ENCODE measurements around the gene PDZD7. TPM values are rescaled to one million over a fixed set of nuclear protein-coding genes. Genes with fewer than 3 reads are reported as not detected.

Gene PDZD7
- total and polyA plus RNA-seq, 8 donors: 0.20 to 2.4 (median 0.76) TPM; not detected in 4

DNA sequence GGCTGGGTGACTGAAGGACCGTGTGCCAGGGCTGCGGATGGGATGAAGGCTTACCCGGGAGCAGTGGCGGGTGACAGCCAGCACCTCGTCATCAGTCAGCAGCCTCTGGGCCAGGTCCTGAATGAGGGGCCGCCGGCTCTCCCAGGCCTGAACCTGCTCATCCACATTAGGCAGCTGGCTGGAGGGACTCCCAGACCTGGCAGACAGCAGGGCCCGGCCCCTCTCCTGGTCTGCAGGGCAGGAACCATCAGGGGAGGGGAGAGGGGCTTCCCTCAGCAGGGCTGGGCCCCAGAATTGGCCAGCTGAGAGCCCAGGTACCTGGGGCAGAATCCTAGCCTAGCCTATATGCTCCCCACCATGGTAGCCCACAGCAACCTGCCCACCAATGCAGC lies 15.4 kb downstream of the PDZD7 start:
- intact Hi-C loops (cut with DNase I; ENCODE audit: low total_unique reads): loop anchor here (2.0 kb wide), 1 partner anchor 21 kb away; no protein-coding TSS in a partner anchor
- H3K9me3 ChIP-seq: no peaks in the 10 kb centered on the region
- H3K4me3 ChIP-seq: no peak overlapping the region
- 82 to 100% (median 91%) methylated on average over 1 to 8 of the region's 8 CpGs for WGBS, 5 donors
- H3K4me1 ChIP-seq: peaks cover 25 to 51% (median 39%) of the 10 kb centered on the region in 4 donors
- TF ChIP-seq POLR2AphosphoS5 (IDR thresholded peaks at IDR 0.05) (no peak), POLR2A (IDR thresholded peaks at IDR 0.05) (no peak), EP300 (IDR thresholded peaks at IDR 0.05) (no peak), CTCF (IDR thresholded peaks at IDR 0.05) (no peak)
- peaks cover 0 to 44% (median 0%) of the 10 kb centered on the region in 3 donors for H3K27me3 ChIP-seq
- no peak for DNase-seq
- H3K36me3 ChIP-seq: no peaks in the 10 kb centered on the region
- H3K27ac ChIP-seq: no peak overlapping the region

DNA sequence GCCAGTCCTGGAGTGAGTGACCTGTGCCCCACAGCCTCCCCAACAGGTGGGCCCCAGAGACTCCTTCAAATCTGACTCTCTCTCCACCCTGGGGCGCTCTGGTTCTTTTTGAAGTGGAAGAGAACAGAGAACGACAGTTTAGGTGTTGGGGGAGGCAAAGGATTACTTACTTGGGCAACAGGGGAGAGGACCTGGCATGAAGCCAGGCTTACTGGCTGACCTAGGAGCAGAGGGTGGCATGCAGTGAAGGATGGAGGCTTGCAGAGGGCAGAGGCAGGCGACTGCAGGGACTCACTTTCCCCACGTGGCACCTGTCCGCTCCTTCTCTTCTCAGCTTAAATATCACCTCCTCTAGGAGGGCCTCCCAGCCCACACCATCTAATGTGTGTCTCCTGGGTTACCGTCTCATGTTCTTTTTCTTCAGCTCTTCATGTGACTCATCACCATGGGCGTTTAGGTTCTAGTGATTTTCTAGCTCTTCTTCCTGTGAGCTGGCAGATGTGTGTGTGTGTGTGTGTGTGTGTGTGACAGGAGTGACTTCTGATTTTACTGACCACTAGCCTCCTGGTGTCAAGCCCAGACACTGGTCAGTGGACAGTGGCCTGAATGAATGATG lies 15.9 kb downstream of the PDZD7 start:
- H3K4me1 ChIP-seq: peaks cover 25 to 51% (median 39%) of the 10 kb centered on the region in 4 donors
- no peaks in the 10 kb centered on the region for H3K36me3 ChIP-seq
- DNase-seq: no peak
- no peaks in the 10 kb centered on the region for H3K9me3 ChIP-seq
- H3K27me3 ChIP-seq: peaks cover 0 to 40% (median 0%) of the 10 kb centered on the region in 3 donors
- intact Hi-C loops (cut with DNase I; ENCODE audit: low total_unique reads): loop anchor here (2.0 kb wide), 1 partner anchor 20 kb away; no protein-coding TSS in a partner anchor
- H3K4me3 ChIP-seq: no peak overlapping the region
- H3K27ac ChIP-seq: no peak overlapping the region
- WGBS, 5 donors: 39 to 47% (median 43%) methylated on average over 6 to 7 of the region's 7 CpGs
- no peak for TF ChIP-seq POLR2A (IDR thresholded peaks at IDR 0.05)
- no peak for TF ChIP-seq CTCF (IDR thresholded peaks at IDR 0.05)
- no peak for TF ChIP-seq POLR2AphosphoS5 (IDR thresholded peaks at IDR 0.05)
- no peak for TF ChIP-seq EP300 (IDR thresholded peaks at IDR 0.05)

GRCh38 chr10:101014230-101014884 lies 16.6 kb downstream of the PDZD7 start:
- no peaks in the 10 kb centered on the region for H3K36me3 ChIP-seq
- intact Hi-C loops (cut with DNase I; ENCODE audit: low total_unique reads): loop anchor here (2.0 kb wide), 1 partner anchor 20 kb away; no protein-coding TSS in a partner anchor
- TF ChIP-seq EP300 (IDR thresholded peaks at IDR 0.05) (no peak), POLR2A (IDR thresholded peaks at IDR 0.05) (no peak), CTCF (IDR thresholded peaks at IDR 0.05) (peak in 5 of 7 experiments; percentile 91 to 96 (median 95)), POLR2AphosphoS5 (IDR thresholded peaks at IDR 0.05) (peak in 1 of 3 donors; percentile 13)

GRCh38 chr10:101013365-101013825 lies 17.5 kb downstream of the PDZD7 start:
- H3K4me3 ChIP-seq: no peak overlapping the region
- H3K27me3 ChIP-seq: peaks cover 0 to 27% (median 0%) of the 10 kb centered on the region in 3 donors
- peaks cover 19 to 50% (median 36%) of the 10 kb centered on the region in 4 donors for H3K4me1 ChIP-seq
- WGBS, 5 donors: 42 to 58% (median 50%) methylated on average over 9 of the region's 9 CpGs
- no peak for DNase-seq
- no peaks in the 10 kb centered on the region for H3K36me3 ChIP-seq
- peak overlapping the region in 3 of 5 donors; percentile 34 to 71 (median 67) for H3K27ac ChIP-seq
- intact Hi-C loops (cut with DNase I; ENCODE audit: low total_unique reads): no loop called here
- TF ChIP-seq POLR2AphosphoS5 (IDR thresholded peaks at IDR 0.05) (no peak), POLR2A (IDR thresholded peaks at IDR 0.05) (no peak), EP300 (IDR thresholded peaks at IDR 0.05) (no peak), CTCF (IDR thresholded peaks at IDR 0.05) (no peak)
- H3K9me3 ChIP-seq: no peaks in the 10 kb centered on the region

More at GRCh38 chr10:101014230-101014884, 16.6 kb downstream of the PDZD7 start:
- H3K27me3 ChIP-seq: peaks cover 0 to 37% (median 0%) of the 10 kb centered on the region in 3 donors
- 14 to 21% (median 17%) methylated on average over 10 to 11 of the region's 11 CpGs for WGBS, 5 donors
- peaks cover 25 to 51% (median 39%) of the 10 kb centered on the region in 4 donors for H3K4me1 ChIP-seq
- no peak overlapping the region for H3K27ac ChIP-seq
- no peaks in the 10 kb centered on the region for H3K9me3 ChIP-seq
- peak; percentile 87 to 92 for DNase-seq
- no peak overlapping the region for H3K4me3 ChIP-seq

Data from stomach (tissue), 9 donors.